ENCODE data around the gene CLASRP.

DNA sequence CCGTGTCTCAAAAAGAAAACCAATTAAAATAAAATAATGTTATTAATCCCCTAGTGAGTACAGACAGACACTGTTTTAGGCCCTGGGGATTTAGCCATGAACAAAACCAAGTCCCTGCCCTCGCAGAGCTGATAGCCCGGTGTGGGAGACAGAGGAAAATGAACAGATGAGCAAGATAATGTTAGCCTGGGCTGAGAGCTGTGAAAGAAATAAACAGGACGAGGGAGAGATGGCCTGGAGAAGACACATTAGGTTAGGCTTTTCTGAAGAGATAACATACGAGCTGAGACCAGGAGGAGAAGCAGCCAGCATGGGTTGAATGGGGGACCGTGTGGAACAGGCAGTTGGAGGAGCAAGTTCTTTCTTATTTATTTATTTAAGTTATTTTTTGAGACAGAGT is 28.5 kb upstream of the CLASRP start:
- TF ChIP-seq, protein P1, sequence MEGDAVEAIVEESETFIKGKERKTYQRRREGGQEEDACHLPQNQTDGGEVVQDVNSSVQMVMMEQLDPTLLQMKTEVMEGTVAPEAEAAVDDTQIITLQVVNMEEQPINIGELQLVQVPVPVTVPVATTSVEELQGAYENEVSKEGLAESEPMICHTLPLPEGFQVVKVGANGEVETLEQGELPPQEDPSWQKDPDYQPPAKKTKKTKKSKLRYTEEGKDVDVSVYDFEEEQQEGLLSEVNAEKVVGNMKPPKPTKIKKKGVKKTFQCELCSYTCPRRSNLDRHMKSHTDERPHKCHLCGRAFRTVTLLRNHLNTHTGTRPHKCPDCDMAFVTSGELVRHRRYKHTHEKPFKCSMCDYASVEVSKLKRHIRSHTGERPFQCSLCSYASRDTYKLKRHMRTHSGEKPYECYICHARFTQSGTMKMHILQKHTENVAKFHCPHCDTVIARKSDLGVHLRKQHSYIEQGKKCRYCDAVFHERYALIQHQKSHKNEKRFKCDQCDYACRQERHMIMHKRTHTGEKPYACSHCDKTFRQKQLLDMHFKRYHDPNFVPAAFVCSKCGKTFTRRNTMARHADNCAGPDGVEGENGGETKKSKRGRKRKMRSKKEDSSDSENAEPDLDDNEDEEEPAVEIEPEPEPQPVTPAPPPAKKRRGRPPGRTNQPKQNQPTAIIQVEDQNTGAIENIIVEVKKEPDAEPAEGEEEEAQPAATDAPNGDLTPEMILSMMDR (IDR thresholded peaks at IDR 0.05), result no peak
- TF ChIP-seq POLR2A (IDR thresholded peaks at IDR 0.05) (no peak), EP300 (IDR thresholded peaks at IDR 0.05) (no peak), POLR2AphosphoS5 (IDR thresholded peaks at IDR 0.05) (no peak)

Data from sigmoid colon (tissue), 4 donors.